Measurements from ENCODE around the gene SMCO3. TPM values are rescaled to one million over a fixed set of nuclear protein-coding genes. Genes with fewer than 3 reads are reported as not detected.

The SMCO3 gene
- total and polyA plus RNA-seq, 2 of the 8 experiments (the other 6 are each of a cell fraction or from before 2014, with no cell fraction given): not detected

GRCh38 chr12:14765398-14765797, 48.6 kb downstream of the SMCO3 start:
- no peak overlapping the region for H3K14ac ChIP-seq (ENCODE audit: insufficient read length)
- no peak overlapping the region for H3K56ac ChIP-seq (replicated peaks; ENCODE audit: insufficient read length, low read depth, low read length)
- peaks cover 0 to 3% of the 10 kb centered on the region in 2 experiments; a peak in 1 of 4 replicates for H3K9me3 ChIP-seq (ENCODE audit: insufficient read depth in 2 of 2, low read depth in 1 of 2, low read length in 1 of 2)
- no peak overlapping the region for H2AK5ac ChIP-seq (ENCODE audit: low read depth, low read length)
- H2BK20ac ChIP-seq (ENCODE audit: low read length): no peak overlapping the region
- H3K9ac ChIP-seq (replicated peaks in 1 of 4; ENCODE audit: extremely low read depth in 1 of 4, low read depth in 3 of 4, low read length in 3 of 4): no peak overlapping the region
- H3K79me2 ChIP-seq (ENCODE audit: control insufficient read depth in 1 of 2, insufficient read depth in 2 of 2, low read length in 2 of 2): peaks cover 0 to 38% of the 10 kb centered on the region in 2 experiments; a peak in 2 of 4 replicates
- FAIRE-seq (no peak), DNase-seq (ENCODE audit: low read depth in 1 of 2, low spot score in 2 of 2) (no peak)
- no peak overlapping the region for H3K4me2 ChIP-seq (ENCODE audit: insufficient read depth in 1 of 2, low read depth in 2 of 2, low read length in 2 of 2)
- no peaks in the 10 kb centered on the region; a peak in 2 of 7 replicates for H3K4me1 ChIP-seq (replicated peaks in 1 of 4; ENCODE audit: control insufficient read depth in 3 of 4, insufficient read depth in 4 of 4, low read length in 3 of 4)
- H2BK120ac ChIP-seq (replicated peaks; ENCODE audit: low read depth, low read length): no peak overlapping the region
- no peak overlapping the region for H3K4ac ChIP-seq (replicated peaks; ENCODE audit: insufficient read length, low read depth, low read length)
- H2BK15ac ChIP-seq (ENCODE audit: low read length): no peak overlapping the region
- H2AFZ ChIP-seq (ENCODE audit: low read length): no peak overlapping the region
- no peaks in the 10 kb centered on the region for H3K23me2 ChIP-seq (ENCODE audit: low read depth, low read length)
- no peak overlapping the region for H2BK5ac ChIP-seq (ENCODE audit: low read depth, low read length)
- no peak overlapping the region for H4K8ac ChIP-seq (ENCODE audit: extremely low read depth, insufficient read depth, low read length)
- no peak overlapping the region for H4K5ac ChIP-seq (ENCODE audit: insufficient read length, low read depth, low read length)
- WGBS, 2 experiments (ENCODE audit: extremely low coverage in 1 of 2, insufficient coverage in 1 of 2, insufficient read length in 1 of 2, insufficient replicate concordance in 2 of 2, low coverage in 1 of 2, low lambda C conversion rate in 2 of 2, missing lambda C conversion rate in 1 of 2): 87% methylated on average over 2 of the region's 2 CpGs; no CpG with 5 or more reads in 1 of the 2 experiments
- CTCF ChIA-PET (ENCODE audit: partially characterized antibody): interaction anchor here (0.6 to 1.9 kb wide), 4 partner anchors 10 to 417 kb away, joined by 3 to 6 read pairs (median 4); no protein-coding TSS in a partner anchor
- H4K91ac ChIP-seq (replicated peaks; ENCODE audit: insufficient read length, low read length): no peak overlapping the region
- TF ChIP-seq KDM1A (IDR thresholded peaks at IDR 0.05; ENCODE audit: borderline replicate concordance, low read length): 0 out of 2 replicates have a peak, but pooled peaks have one; percentile 22
- no peak for TF ChIP-seq KDM5A (IDR thresholded peaks at IDR 0.05; ENCODE audit: low read length)
- TF ChIP-seq CHD1 (IDR thresholded peaks at IDR 0.05; ENCODE audit: low read depth, low read length): no peak
- TF ChIP-seq HDAC2 (IDR thresholded peaks at IDR 0.05; ENCODE audit: borderline replicate concordance in 1 of 2, low read depth in 2 of 2, low read length in 2 of 2): 0 out of 4 replicates have a peak, but pooled peaks of 1 of the 2 experiments have one; percentile 60
- H3K27ac ChIP-seq (ENCODE audit: low read depth, low read length): no peak overlapping the region
- POLR2A ChIA-PET (ENCODE audit: partially characterized antibody): interaction anchor here (2.1 to 2.6 kb wide), 2 partner anchors 9 to 38 kb away, joined by 5 to 12 read pairs; partner anchors contain the start of genes C12orf60 and WBP11
- H2BK12ac ChIP-seq (ENCODE audit: low read depth, low read length): no peak overlapping the region
- H3K4me3 ChIP-seq (ENCODE audit: extremely low read depth in 1 of 4, insufficient read depth in 2 of 4, low read depth in 3 of 4, low read length in 4 of 4): no peak overlapping the region
- H3K36me3 ChIP-seq (ENCODE audit: control insufficient read depth in 2 of 4, insufficient read depth in 4 of 4, low read length in 3 of 4): peaks cover 0 to 5% (median under 1%) of the 10 kb centered on the region in 4 experiments; a peak in 1 of 8 replicates
- H4K20me1 ChIP-seq (replicated peaks in 1 of 2; ENCODE audit: control insufficient read depth in 1 of 2, insufficient read depth in 2 of 2, low read length in 2 of 2): peaks cover 0 to 2% of the 10 kb centered on the region in 2 experiments
- H3K79me1 ChIP-seq (ENCODE audit: low read depth, low read length): no peaks in the 10 kb centered on the region
- H3K27me3 ChIP-seq (replicated peaks in 1 of 4; ENCODE audit: control insufficient read depth in 3 of 4, extremely low read depth in 1 of 4, insufficient read depth in 3 of 4, low read length in 3 of 4): no peaks in the 10 kb centered on the region
- no peak overlapping the region for H3K18ac ChIP-seq (ENCODE audit: extremely low read depth, low read length)
- no peak overlapping the region for H3K23ac ChIP-seq (ENCODE audit: insufficient read length)

All from H1 (cell line).